ENCODE measurements around the gene MAN1C1. TPM values are rescaled to one million over a fixed set of nuclear protein-coding genes. Genes with fewer than 3 reads are reported as not detected.

MAN1C1 gene
- total RNA-seq, 1 donor from 2014 or later = 8.6 TPM

DNA sequence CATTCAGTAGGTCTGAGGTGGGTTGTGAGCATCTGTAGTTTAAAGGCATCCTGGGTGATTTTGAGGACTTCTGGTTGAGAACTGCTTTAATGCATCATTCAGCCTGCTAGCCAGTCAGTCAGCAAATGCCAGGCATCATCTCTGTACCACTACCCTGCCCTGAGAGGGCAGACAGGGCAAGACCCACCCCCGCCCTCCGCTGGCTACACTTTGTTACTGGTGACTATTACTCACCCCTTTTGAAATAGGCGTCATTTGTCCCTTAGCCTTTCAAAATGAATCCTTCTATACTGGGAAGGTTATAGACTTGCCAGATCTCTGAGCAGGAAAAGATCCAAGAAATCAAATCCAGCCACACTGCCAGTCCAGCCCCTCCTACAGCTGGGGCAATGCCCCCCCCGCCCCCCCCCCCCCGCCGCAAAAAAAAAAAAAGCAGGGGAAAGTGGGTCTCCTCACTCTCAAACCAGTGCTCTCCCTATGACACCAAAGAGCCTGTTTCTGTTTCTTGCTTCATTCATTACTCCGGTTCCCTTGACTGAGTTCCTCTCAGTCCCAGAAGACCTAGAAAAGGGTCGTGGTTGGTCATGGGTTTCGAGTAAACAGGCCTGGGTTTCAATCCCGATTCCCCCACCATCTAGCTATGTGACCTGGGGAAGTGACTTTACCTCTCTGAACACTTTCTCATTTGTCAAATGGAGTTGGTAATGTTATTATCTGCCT lies 187.8 kb downstream of the MAN1C1 start:
- DNase-seq = no peak

DNA sequence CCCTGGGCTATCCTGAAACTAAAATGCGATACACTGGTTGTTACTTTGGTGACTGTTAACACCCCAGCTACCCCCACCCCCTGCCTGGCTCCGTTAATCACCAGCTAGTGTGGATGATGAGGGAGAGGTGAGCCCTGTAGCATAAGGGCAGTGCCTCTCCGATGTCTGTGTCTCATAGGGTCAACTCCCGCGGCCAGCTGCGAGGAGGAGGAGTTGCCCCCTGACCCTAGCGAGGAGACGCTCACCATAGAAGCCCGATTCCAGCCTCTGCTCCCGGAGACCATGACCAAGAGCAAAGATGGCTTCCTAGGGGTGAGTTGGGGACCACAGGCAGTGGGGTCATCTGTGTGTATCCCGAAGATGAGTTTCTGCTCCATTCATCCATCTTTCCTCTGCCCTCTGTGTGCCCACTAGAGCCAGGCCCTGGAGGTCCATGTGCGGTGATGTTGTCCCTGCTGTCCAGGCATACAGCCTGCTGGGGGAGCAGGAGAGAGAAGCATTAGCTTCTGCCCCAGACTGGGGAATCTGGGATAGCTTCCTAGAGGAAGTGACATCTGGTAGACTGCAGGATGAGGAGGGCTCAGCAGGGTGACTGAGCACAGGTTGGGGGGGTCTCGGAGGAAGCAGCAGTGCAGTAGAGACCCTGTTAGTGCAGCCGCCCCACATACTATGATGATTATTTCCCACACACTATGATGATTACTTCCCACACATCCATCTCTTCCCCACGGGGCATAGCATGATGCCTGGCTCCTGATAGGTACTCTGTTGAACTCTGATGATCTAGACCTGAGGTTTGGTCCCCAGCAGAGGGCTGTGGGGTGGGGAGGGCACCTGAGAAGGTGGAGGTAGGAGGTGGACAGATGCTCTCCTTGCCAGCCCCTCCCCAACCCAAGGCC lies 188.6 kb downstream of the MAN1C1 start:
- DNase-seq = no peak

DNA sequence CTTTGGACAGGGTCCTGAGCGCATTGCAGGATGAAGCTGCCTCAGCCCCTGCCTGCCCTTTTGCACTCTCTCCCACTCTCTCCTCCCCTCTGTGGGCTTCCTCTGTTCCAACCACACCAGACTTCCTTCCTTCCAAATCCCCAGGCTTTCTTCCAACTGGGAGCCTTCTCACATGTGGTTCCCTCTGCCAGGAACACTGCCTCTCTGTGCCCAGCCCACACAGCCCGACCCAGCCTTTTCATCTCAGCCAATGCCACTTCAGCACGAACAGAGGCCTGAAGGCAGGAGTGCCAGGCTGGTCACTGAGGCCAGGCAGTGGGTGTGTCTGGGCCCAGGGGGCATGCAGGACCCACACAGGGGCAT lies 189.3 kb downstream of the MAN1C1 start:
- peak; percentile 79 for DNase-seq

DNA sequence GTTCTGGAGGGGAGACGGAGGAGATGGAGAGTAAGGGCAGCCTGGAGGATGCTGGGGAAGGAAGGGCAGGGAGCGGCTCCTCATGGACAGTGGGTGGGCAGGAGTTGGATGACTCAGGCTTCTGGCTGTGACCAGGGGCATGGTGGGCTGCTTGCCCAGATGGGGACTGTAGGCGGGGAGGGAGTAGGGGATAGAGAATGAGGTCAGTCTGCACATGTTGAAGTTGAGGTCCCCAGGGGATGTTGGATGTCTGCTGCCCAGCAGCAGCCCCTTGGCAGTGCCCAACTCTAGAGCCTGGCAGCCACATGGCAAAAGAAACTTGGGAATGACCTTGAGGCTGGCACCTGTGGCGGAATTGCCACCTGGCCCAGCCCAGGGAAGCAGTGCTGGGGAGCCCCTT lies 189.8 kb downstream of the MAN1C1 start:
- DNase-seq = peak; percentile 56

DNA sequence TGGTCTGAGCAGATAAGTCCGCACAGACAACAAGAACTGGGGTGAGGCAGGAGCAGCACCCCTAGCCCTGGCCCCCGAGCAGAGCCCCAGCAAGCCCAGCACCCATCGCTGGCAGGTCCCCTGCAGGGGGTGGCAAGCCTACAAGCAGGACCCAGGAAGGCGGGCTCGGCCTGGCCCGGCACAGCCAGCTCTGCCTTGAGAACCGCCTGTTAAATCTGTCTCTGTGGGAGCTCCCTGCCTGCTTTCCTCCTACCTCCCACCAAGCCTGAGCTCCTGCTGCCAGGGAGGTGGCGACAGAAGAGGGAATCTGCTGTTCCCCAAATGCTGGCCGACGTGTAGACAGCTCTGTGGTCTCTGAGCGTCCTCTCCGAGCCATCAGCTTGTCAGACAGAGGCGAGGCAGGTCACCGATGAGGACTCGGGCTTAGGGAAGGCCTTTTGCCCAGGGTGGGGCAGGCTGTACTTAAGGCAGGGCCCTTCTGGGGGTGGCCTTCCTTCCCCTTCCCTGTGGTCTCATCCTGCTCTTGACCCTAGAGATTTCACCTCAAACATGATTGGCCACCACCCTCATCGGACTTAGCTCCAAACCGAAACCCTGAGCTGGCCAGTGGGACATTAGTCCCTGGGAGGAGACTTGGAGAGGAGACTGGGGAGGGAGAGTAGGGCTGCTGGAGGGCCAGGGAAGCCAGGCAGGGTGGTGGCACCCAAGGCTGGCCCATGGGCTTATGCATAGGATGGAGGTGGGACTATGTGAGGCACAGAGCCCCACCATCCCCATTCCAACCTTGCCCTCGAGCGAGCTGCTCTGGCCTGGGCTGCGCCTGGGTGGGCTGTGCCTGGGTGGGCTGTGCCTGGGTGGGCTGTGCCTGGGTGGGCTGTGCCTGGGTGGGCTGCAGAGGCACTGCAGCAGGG lies 191.1 kb downstream of the MAN1C1 start:
- peak; percentile 31 for DNase-seq

DNA sequence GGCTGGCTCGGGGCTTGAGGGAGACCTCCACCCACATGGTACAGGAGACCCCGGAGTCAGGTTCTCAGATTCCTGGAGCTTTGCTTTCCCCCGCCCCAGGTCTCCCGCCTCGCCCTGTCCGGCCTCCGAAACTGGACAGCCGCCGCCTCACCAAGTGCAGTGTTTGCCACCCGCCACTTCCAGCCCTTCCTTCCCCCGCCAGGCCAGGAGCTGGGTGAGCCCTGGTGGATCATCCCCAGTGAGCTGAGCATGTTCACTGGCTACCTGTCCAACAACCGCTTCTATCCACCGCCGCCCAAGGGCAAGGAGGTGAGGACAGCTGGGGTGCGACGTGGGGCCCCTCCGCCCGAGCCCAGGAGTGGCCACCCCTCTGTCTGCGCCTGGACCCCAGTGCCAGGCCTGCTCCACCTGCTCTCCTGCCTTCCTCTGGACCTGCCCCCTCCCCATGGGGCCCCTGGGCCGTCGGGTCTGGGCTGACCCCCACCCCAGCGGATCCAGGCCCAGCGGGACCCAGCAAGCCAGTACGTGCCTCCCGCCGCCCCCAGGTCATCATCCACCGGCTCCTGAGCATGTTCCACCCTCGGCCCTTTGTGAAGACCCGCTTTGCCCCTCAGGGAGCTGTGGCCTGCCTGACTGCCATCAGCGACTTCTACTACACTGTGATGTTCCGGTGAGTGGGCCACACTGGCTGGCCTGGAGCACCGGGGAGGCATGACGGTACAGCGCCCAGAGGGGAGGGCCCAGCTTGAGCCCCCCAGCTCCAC lies 192.1 kb downstream of the MAN1C1 start:
- DNase-seq = no peak

DNA sequence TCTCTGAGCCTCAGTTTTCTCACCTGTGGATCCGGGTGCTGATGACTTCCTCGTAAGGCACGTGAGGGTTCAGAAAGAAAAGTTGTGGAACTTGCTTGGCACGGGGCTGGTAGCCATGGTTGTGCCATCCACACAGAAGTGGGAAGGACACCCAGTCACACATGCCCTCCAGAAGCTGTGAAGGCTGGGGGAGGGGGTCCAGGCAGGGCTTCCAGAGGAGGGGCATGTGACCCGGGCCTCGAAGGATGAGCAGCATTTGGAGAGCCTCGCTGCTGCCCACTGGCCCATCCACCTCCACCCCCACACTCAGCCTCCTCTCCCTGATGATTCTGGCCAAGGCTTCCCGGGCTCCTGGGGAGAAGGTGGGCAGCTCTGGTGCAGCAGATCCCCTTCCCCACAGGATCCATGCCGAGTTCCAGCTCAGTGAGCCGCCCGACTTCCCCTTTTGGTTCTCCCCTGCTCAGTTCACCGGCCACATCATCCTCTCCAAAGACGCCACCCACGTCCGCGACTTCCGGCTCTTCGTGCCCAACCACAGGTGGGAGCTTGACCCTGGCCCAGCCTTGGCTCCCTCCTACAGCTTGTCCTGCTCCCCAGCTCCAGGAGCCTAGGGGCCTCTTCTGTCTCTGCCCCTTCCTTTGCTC lies 192.8 kb downstream of the MAN1C1 start:
- DNase-seq = no peak

DNA sequence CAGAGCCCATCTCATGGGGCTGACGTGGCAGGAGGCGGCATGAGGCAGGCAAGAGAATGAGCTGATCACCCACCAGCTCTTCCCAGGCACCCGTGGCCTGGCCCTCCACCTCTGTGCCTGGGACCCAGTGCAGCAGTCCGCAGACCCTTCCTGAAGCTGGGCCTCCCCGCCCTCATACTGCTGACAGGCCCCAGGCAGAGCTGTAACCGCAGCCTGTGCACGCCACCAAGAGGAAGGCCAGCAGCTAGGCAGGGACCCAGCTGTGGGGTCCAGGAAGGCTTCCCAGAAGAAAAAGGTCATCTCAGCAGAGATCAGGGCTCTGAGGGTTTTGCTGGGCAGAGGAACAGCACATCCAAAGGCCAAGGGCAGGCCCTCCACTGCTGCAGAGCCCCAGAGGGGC lies 193.3 kb downstream of the MAN1C1 start:
- DNase-seq = no peak

DNA sequence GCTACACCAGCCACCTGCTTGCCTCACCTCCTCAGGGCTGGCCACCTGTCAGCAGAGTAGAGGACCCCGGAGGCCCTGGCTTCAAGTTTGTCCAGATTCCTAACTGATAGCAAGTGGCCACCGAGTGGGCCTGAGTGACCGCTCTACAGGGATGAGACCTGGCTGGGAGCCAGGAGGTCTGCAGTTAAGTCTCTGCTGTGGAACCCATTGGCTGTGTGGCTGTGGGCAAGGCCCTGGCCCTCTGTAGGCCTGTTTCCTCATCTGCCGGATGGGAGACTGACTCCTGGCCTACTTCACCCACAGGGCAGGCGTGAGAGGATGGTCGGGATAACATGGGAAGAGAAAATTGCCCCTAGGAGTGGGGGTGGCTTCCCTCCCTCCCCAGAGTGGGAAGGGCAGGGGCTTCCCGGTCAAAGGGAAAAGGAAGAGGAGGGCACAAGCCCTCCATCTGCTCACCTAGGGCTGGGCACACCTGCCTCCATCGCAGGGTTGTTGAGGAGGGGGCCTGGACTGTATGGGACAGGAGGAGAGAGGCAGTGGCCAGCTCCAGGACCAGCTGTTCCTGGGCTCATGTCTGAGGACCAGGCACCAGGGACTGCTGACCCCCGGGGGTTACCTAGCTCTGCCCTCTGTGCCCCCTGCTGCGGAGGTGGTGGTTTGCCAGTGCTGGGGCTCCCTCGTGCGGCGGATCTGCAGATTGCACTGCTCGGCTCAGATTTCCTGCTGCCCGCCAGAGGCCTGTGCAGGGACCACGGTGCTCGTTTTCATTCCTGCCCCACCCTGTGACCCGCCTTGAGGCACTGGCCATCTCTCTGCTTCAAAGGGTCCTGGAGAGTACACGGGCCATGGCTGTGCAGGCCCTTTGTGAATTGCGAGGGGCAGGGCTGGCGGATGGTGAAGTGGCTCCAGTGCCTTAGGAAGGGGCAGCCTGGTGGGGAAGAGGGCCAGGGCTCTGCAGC lies 194.0 kb downstream of the MAN1C1 start:
- peak; percentile 62 for DNase-seq

DNA sequence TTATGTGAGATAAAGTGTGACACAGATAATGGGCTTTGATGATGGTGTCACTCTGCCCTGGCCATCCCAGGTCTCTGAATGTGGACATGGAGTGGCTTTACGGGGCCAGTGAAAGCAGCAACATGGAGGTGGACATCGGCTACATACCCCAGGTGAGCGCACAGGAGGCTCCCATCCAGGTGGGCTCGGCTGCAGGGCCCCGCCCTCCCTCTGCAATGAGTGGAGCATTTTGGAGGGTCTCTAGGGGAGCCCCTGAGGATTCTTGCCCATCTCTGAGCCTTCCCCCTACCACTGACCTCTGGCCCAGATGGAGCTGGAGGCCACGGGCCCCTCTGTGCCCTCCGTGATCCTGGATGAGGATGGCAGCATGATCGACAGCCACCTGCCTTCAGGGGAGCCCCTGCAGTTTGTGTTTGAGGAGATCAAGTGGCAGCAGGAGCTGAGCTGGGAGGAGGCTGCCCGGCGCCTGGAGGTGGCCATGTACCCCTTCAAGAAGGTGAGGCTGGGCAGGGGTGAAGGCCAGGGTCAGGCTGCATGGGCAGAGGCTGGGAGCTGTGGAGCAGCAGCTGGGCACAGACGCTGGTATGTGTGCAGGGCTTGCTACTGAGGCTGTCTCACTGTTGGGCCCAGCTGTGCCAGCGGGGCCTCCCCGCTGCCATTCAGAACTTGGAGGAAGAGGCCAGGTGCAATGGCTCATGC lies 194.9 kb downstream of the MAN1C1 start:
- no peak for DNase-seq

DNA sequence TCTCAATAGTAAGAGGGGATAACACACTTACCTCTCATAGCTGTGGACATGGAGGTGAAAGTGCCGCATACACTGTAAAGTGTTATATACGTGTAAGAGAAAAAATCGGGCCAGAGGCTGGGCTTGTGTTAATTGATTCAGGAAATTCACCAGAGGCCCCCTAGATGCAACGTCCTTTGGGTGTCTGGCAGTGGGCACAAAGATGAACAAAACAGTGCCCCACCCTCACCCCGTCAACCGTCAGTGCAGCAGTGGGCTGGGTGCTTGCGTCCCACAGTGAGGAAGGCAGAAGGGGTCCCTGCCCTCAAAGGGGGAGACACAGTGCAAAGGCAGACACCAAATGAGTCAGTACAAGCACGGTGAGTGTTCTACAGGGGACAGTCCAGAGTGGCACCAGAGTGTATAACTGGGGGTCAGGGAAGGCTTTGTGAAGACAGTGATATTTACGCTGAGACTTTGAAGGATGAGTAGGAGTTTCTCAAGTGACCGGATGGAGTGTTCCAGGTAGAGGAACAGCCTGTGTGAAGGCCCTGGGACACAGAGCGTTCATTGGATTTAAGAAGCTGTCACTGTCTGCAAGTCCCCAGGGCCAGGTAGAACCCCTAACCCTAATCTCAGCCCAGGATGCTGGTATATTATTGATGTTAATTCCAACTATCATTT lies 196.6 kb downstream of the MAN1C1 start:
- no peak for DNase-seq

DNA sequence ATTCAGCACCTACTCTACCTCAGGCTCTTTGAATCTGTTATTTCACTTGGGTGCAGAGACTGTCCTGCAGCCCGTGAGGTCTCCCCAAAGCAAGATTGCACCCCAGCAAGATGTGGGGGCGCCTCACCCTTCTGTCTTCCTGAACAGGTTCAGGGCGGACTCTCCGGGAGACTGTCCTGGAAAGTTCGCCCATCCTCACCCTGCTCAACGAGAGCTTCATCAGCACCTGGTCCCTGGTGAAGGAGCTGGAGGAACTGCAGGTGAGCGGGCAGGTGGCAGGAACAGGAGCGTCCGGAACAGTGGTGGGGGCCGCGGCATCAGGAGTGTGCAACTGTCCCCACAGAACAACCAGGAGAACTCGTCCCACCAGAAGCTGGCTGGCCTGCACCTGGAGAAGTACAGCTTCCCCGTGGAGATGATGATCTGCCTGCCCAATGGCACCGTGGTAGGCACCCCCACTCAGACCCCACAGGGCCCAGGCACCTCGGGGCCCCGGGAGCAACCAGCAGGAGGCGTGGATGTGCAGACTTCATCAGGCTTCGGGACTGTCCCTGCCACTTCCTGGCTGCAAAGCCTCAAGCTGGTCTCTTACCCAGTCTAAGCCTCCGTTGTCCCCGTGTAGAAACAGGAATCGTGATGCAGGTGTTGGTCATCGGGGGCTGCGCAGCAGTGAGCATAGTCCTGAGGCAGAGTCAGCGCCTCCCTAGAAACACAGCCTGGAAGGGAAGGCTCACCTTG lies 197.3 kb downstream of the MAN1C1 start:
- DNase-seq = no peak

DNA sequence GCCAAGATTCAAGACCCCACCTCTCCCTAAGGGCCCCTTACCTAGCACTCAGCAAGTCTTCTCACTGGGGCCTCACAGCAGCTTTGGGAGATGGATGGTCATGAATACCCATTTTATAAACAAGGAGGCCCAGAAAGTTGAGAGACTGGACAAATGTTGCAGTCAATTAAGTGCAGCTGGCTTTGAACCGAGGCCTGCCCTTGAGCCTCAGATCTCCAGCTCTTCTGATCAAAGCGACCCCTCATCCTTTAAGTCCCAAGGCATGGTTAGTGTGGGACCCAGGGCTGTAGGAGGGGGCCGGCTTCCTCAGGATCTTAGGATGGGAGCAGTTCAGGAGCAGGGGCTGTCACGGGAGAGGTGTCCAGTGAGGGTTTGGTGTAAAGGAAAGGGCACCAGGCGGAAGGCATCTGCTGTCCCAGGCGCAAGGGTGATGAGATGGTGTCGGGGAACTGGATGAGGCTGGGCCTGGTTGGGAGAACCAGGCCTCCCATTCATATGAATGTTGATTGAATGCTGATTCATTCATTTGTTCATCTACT lies 198.0 kb downstream of the MAN1C1 start:
- DNase-seq = no peak

DNA sequence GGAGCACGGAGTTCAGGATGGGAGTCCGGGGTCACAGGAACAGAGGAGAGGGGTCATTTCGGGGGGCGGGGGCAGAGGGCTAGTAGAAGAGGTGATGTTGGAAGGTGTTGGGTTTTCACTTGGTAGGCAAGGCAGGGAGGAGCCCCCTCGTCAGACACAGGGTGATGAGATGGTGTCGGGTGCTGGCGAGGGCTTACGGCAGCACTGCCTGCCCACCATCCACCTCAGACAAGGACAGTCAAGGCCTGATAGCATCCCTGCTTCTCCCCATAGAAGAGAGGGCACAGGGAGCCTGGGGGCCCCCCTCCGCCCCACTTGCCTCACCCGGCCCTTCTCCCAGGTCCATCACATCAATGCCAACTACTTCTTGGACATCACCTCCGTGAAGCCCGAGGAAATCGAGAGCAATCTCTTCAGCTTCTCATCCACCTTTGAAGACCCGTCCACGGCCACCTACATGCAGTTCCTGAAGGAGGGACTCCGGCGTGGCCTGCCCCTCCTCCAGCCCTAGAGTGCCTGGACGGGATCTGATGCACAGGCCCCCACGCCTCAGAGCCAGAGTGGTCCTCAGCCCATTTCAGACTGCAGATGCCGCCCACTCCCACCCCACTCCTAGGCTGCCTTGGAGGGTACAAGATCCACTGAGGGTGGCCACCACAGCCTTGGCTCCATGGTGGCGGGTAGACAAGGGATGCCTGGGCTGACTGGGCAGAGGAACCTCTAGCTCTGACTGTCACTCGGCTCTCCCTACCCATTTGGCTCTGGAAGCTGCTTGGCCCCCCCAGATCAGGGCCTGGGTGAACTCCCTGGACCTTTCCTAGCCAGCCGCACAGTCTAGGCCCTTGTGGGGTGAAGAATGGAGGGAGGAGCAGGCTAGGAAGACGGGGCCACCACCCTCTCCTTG lies 198.9 kb downstream of the MAN1C1 start:
- no peak for DNase-seq

DNA sequence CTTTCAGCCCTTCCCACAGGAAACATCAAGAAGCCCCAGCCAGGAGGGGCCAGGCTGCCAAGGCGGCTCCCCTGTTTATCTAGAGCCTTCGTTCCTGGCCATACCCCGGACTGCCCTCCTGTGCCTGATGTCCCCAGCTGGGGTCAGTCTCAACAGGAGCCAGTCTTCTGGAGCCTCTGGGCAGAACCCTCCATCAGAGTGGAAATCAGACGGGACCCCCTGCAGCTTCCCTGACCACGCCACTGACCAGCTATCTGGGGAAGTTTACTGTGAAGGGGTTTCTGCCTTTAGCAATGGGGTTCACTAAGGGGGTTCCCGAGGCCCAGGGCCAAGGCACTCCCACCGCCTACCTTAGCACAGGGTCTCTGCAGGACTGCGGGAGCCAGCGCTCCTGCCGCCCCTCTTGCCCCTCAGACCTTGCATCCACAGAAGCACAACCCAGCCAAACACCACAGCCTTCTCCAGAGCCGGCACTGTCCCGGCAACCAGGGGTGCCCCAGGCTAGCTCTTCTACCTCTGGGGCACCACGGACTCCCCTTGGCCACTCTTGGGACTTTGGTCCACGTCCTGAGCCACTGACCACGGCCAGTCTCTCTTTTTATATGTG lies 199.6 kb downstream of the MAN1C1 start:
- no peak for DNase-seq

DNA sequence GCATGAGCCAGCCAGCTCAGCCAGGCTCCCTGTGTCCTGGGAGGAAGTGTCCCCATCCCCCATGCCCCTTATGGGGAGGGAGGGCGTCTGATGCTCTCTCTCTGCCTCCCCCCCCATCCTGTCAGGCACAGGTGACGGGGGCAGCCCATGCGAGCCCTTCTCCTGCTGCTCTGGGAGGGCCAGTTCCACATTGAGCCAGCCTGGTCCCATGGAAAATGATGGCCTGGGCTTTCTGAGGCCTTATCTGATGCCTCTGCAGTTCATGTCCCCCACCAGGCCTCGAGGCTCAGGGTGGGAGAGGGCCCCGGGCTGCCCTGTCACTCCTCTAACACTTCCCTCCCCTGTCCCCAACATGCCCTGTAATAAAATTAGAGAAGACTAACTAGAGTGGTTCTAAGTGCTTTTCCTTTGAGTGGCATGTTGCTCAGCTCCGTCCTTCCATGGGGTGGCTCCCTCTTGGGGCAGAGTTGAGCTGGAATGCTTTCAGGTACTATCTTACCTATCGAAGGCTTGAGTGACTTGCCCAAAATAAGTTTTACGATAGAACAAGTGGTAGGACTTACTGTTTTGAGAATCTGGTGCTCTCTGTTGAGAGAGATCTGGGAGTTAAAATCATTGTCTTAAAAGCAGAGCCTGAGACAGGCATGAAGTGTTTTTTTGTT lies 201.4 kb downstream of the MAN1C1 start:
- no peak for DNase-seq

Measured in occipital lobe (tissue), 2 donors.